D721Med (cell line): ENCODE data around the gene UQCC5.

Source experiments
- DNase-seq: peaks from one replicate; pipeline ENCODE4 v3.0.0; 2011; ENCODE audit warnings: low spot score; ENCODE audit not compliant: insufficient read length
- FAIRE-seq: peaks from 2 replicates; lab custom pipeline; 2011; peaks lifted over from hg19 to GRCh38; lab: Jason Lieb, UNC
- TF ChIP-seq, protein P1 (sequence below): IDR thresholded peaks from 2 replicates; pipeline ENCODE4 v1.5.1; 2012; ENCODE audit warnings: mild to moderate bottlenecking, control low read depth; ENCODE audit not compliant: insufficient read depth; ENCODE audit errors: missing control alignments

Gene UQCC5

DNA sequence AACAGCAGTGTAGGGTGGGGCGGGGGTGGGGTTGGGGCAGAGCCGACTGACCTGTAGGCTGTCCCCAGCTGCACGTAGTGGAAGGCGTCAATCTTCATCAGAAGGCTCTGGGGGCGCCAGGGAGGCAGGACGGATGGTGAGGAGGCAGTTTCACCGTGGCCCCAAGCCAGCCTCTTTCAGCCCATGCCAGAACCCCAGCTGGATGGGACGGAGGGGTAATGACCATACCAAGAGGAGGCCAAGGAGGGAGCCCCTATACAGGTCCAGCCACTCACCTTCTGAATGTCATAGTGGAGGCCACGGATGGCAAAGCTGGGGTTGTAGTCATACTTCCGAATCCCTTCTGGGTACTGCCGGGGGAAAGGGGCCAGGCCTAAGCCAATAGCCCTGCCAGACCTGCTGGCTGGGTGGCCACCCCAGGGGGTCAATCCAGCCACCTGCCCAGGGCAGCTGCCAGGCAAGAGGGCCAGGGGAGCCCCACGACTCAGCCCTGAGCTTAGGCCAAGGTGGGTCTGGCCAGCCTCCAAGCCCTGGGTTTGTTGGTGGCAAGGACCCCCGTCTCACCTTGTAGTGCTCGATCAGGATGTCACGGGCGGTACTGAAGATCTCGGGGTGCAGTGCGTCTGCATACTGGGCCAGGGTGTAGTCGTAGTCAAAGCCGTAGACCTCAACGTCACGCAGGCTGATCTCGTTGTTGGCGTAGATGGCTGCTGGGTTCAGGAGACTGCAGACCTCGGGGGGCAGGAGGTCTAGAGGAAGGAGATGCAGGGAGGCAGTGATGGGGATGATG, 7.6 kb upstream of the UQCC5 start:
- DNase-seq, result no peak
- TF ChIP-seq, protein P1, sequence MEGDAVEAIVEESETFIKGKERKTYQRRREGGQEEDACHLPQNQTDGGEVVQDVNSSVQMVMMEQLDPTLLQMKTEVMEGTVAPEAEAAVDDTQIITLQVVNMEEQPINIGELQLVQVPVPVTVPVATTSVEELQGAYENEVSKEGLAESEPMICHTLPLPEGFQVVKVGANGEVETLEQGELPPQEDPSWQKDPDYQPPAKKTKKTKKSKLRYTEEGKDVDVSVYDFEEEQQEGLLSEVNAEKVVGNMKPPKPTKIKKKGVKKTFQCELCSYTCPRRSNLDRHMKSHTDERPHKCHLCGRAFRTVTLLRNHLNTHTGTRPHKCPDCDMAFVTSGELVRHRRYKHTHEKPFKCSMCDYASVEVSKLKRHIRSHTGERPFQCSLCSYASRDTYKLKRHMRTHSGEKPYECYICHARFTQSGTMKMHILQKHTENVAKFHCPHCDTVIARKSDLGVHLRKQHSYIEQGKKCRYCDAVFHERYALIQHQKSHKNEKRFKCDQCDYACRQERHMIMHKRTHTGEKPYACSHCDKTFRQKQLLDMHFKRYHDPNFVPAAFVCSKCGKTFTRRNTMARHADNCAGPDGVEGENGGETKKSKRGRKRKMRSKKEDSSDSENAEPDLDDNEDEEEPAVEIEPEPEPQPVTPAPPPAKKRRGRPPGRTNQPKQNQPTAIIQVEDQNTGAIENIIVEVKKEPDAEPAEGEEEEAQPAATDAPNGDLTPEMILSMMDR, result no peak
- FAIRE-seq, result no peak

DNA sequence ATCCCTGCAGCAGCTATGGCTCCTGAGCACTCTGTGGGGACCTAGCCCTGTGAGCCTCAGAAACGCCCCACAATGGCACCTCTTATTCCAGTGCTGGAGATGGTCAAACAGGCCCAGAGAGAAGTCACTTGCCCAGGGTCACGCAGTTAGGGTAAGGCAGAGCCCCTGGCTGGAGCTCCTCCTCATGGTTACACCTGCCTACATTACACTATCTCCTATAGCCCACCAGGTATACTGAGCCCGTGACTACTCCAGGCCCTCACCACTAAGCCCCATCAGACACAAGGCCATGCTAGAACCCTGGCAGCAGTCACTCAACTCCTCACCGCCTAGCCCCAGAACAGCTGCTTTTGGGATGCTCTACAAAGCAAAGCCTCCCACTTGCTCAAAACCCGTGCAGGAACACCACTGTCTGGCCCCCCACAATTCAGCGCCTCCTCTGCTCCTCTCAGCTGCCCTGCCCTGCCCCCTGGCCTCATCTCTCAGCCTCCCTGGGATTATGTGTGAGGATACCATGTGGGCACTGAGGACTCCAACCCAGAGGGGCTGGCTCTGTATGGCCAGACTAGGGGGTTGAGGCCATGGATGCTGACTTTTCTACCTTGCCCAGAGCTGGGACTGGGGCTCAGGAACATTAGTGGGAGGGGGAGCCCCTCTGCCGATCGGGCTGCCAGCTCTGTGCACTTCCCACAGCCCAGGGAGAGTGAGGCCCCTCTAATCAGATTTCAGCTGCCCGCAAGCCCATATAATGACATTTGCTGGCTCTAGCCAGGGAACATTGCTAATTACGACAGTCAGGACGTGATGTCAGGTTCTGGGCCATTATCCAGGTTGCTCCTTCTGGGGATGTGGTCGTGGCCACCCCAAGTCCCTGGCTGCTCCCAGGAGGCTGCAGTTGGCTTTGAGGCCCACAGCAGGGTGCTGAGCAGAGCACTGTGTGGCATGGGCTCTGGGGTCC, 6.8 kb upstream of the UQCC5 start:
- DNase-seq (no peak), FAIRE-seq (no peak)
- TF ChIP-seq, protein P1, result no peak

DNA sequence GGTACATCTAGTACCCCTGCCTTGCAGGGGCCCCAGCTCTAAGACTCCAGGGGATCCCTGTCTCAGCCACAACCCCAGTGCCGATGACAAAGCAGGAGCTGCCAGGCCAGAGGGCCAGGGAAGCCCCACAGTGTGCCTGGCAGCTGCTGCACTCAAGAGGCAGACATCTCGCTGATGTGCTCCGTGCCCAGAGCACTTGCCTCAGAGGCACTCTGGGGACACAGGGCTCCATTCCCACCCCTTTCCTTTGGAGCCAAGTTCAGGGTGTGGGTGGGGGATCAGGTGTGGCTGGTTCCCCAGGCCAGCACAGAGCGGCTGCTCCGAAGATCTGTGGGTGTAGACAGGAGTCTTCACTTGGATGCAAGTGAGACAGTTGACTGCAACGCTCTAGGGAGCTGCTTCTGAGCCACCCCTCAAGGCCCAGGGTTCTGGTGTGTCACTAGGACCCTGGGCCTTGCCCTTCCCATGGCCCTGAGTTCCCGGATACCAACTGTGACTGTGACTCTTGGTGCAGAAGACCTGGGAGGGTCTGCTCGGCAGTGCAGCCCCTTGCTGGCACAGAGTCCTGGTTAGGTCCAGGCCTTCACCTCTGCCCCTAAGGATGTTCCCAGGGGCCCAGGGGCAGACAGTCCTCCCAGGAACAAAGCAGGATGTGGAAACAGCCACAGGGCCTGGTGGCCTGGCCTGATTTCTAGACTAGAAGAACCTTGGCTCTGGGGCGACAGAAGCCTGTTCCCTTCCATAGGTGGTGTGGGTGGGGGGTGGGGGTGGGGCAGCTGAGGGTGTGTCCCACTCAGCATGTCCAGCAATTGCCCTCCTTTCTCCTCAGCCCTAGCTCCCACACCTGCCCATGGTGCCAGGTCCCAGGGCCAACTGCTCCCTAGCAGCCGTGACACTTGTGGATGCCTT, 5.2 kb upstream of the UQCC5 start:
- TF ChIP-seq, protein P1, result no peak
- no peak for FAIRE-seq
- DNase-seq, result peak; percentile 12

DNA sequence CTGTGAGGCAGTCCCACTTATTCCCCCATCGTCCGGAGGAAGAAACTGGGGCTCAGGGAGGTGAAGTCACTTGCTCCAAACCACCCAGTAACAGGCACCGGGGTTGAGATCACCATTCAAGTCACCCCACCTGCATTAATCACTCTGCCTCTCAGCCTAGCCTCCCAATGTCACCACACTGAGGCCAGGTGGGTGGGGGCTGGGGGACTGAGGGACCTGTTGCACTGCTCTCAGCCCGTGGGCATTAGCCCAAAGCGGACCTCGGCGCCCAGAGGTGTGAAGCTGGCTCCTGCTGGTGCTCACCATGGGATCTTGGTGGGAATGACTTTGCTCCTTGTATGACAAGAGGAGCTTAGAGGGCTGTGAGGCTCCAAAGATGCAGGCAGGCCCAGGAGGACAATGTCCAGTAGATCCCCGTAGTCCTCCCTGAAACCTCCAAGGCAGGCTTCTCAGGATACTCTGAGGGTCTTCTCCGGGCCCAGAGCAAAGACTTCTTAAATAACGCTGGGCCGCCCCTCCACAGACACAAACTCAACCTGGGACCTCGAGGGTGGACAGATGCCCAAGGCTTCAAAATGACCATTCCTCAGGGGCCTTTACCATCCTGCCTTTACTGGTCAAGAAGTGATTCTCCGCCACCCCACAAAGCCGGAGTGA, 4.4 kb upstream of the UQCC5 start:
- no peak for DNase-seq
- TF ChIP-seq, protein P1, result no peak
- FAIRE-seq, result no peak

DNA sequence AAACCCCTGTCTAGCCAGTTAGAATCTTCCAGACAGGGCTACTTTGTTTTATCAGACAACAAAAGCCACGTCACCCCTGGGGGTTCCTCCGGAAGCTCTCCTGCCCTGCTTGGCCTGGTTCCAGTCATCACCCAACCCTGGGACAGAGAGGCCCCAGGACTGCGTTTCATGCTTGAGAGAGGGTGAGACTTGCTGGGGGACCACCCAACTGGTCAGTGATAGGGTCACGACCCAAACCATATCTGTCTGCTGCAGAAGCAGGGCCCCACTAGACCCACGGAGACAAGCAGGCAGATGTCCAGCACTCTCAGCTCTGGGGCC, 3.9 kb upstream of the UQCC5 start:
- FAIRE-seq (no peak), DNase-seq (peak; percentile 15)
- TF ChIP-seq, protein P1, result no peak

DNA sequence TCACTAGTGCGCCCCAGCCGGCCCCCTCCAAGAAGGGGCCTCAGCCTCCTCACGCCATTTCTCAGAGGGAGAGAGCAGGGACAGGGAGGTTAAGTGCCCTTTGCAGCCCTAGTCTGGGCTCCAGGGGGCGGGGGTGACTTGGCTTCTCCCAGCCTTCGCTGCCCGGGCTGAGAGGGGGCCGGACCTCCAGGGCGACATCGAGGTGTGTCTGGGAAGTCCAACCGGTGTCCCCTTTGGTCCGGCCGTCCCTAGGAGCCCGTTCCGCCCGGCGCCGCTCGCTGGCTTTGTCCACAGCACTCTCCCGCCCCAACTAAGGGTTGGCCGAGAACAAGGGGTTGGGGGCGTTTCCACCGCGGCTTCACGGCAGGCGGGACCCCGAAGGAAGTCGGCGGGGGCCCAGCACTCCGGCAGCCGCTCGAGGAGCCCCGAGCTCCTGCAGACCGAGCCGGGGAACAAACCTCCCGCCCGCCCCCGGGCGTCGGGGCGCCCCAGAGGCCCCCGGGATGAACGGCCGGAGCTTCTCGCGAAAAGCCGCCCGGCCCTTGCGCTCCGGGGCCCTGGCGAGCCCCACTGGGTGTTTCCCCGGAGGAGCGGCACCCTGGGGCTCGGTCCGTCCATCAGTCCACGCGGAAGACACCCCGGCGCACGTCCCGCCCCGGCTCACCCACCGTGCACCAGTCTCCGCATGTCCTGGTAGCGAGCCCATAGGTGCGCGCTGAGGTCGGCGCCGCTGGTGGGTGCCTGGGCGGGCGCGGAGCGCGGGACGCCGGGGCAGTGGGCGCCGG, 3.4 kb upstream of the UQCC5 start:
- DNase-seq (peak; percentile 41), FAIRE-seq (no peak)
- TF ChIP-seq, protein P1, result no peak
